ENCODE measurements around the gene OR11H6. TPM values are rescaled to one million over a fixed set of nuclear protein-coding genes. Genes with fewer than 3 reads are reported as not detected.

OR11H6 gene
- total RNA-seq, 2 experiments from 2014 or later, result not detected

Other genes starting within 250 kb of the OR11H6 start
- gene OR4K15, start 248.1 kb upstream of the OR11H6 start, total RNA-seq, result not detected
- gene OR4Q2, start 221.5 kb upstream of the OR11H6 start, total RNA-seq, result not detected
- gene OR4K14, start 204.4 kb upstream of the OR11H6 start, total RNA-seq, result not detected
- gene OR4K13, start 187.7 kb upstream of the OR11H6 start, total RNA-seq, result not detected
- not detected for gene OR4L1, start 163.7 kb upstream of the OR11H6 start, total RNA-seq
- gene OR4K17, start 113.0 kb upstream of the OR11H6 start, total RNA-seq, result not detected
- not detected for gene OR4N5, start 84.9 kb upstream of the OR11H6 start, total RNA-seq
- gene OR11G2, start 32.8 kb upstream of the OR11H6 start, total RNA-seq, result not detected
- gene OR11H7, start 5.3 kb downstream of the OR11H6 start, total RNA-seq, result not detected
- gene OR11H4, start 15.6 kb downstream of the OR11H6 start, total RNA-seq, result not detected
- 10 to 100 TPM; 19.0 to 22.7 TPM for gene TTC5, start 82.2 kb downstream of the OR11H6 start, total RNA-seq
- 10 to 100 TPM; 70.2 to 77.4 TPM for gene CCNB1IP1, start 109.6 kb downstream of the OR11H6 start, total RNA-seq
- 10 to 100 TPM; 46.3 to 47.3 TPM for gene PARP2, start 119.9 kb downstream of the OR11H6 start, total RNA-seq
- 10 to 100 TPM; 47.1 to 49.3 TPM for gene TEP1, start 189.8 kb downstream of the OR11H6 start, total RNA-seq
- under 1 TPM in 1 of 2 experiments, not detected in 1; 0.12 TPM for gene KLHL33, start 212.5 kb downstream of the OR11H6 start, total RNA-seq
- 10 to 100 TPM; 39.2 to 41.0 TPM for gene OSGEP, start 231.1 kb downstream of the OR11H6 start, total RNA-seq
- 100 to 1,000 TPM; 186 to 193 TPM for gene APEX1, start 231.5 kb downstream of the OR11H6 start, total RNA-seq
- 10 to 100 TPM; 31.1 to 35.2 TPM for gene PIP4P1, start 237.7 kb downstream of the OR11H6 start, total RNA-seq
- gene PNP, start 245.7 kb downstream of the OR11H6 start, total RNA-seq, result 100 to 1,000 TPM; 178 to 179 TPM

All from activated CD4-positive, alpha-beta memory T cell treated with anti-CD3 and anti-CD28 coated beads for 36 hours (primary cell).